UCSD-AML1 (cell line): ENCODE data around the gene ZNF230.
A peak's percentile ranks its signal among the peaks of the same experiment; 100 is the strongest.

ENCODE experiments used
- DNase-seq: peaks from one replicate; lab custom pipeline; 2025; ENCODE audit not compliant: unreplicated experiment; lab: John Stamatoyannopoulos, UW

The ZNF230 gene

GRCh38 chr19:44002566-44003460 lies at the start of gene ZNF230:
TSS of gene ZNF230 (plus strand) at chr19:44002957. CDS start at chr19:44007079, 4,122 bp downstream.
- DNase-seq: peak; percentile 88

- DNase-seq: no peak
These were observed 45.9 kb upstream of the ZNF230 start for GRCh38 chr19:43956827-43957226.

- DNase-seq: no peak
These were observed 44.9 kb upstream of the ZNF230 start for GRCh38 chr19:43957891-43958290.

GRCh38 chr19:43960411-43960810 lies 42.3 kb upstream of the ZNF230 start:
- DNase-seq: no peak

- DNase-seq: no peak
These were observed 36.6 kb upstream of the ZNF230 start for GRCh38 chr19:43966079-43966694.

GRCh38 chr19:43976732-43977131 lies 26.0 kb upstream of the ZNF230 start:
- no peak for DNase-seq

- DNase-seq: no peak
These were observed 19.2 kb upstream of the ZNF230 start for GRCh38 chr19:43983544-43983911.

- DNase-seq: peak; percentile 91
These were observed 18.7 kb upstream of the ZNF230 start, which contains the start of gene ZNF155 for GRCh38 chr19:43983912-43984686. TSS of gene ZNF155 (plus strand) at chr19:43984188. CDS start at chr19:43988544, 4,356 bp downstream.

- peak; percentile 37 for DNase-seq
These were observed 18.1 kb upstream of the ZNF230 start for GRCh38 chr19:43984687-43985000.

- no peak for DNase-seq
These were observed 5.0 kb upstream of the ZNF230 start for GRCh38 chr19:43997631-43998290.

GRCh38 chr19:44002212-44002565 lies 568 bp upstream of the ZNF230 start:
- DNase-seq: no peak

- DNase-seq: peak; percentile 21
These were observed 778 bp downstream of the ZNF230 start for GRCh38 chr19:44003461-44004009.

- DNase-seq: no peak
These were observed 3.2 kb downstream of the ZNF230 start for GRCh38 chr19:44005973-44006372.

- no peak for DNase-seq
These were observed 4.7 kb downstream of the ZNF230 start for GRCh38 chr19:44007473-44007872.

- DNase-seq: no peak
These were observed 7.7 kb downstream of the ZNF230 start for GRCh38 chr19:44010468-44010867.

- no peak for DNase-seq
These were observed 16.7 kb downstream of the ZNF230 start for GRCh38 chr19:44019498-44019897.

- DNase-seq: no peak
These were observed 18.5 kb downstream of the ZNF230 start for GRCh38 chr19:44021221-44021620.

GRCh38 chr19:44024900-44025216 lies 22.1 kb downstream of the ZNF230 start:
- no peak for DNase-seq

GRCh38 chr19:44025217-44025936 lies 22.6 kb downstream of the ZNF230 start, which contains the start of gene ZNF222:
TSS of gene ZNF222 (plus strand) at chr19:44025379. CDS start at chr19:44025437, 58 bp downstream.
- DNase-seq: peak; percentile 85

- no peak for DNase-seq
These were observed 23.9 kb downstream of the ZNF230 start for GRCh38 chr19:44026622-44027021.
